Gastrocnemius medialis (tissue), 4 donors: Measurements from ENCODE around the gene EXOC2.

ENCODE experiments used
- POLR2A ChIP-seq, 2 donors: fragments of 450-650 bp; IDR thresholded peaks; one replicate each; pipeline ENCODE4 v1.6.1; 2017; ENCODE audit warnings: antibody characterized with exemption in 2 of 2, mild to moderate bottlenecking in 2 of 2, moderate library complexity in 2 of 2
- TF ChIP-seq, protein P1 (sequence below), 5 experiments: fragments of 450-650 bp in 3 of 5; fragments of 200-600 bp in 2 of 5; sonication (generic) in 2 of 5; IDR thresholded peaks in 4 of 5; conservative IDR thresholded peaks in 1 of 5; 1 replicate in 4 of 5; 2 replicates in 1 of 5; pipeline ENCODE4 v1.5.1; 2016 to 2019; ENCODE audit warnings: antibody characterized with exemption in 5 of 5, mild to moderate bottlenecking in 3 of 5, moderate library complexity in 3 of 5

DNA sequence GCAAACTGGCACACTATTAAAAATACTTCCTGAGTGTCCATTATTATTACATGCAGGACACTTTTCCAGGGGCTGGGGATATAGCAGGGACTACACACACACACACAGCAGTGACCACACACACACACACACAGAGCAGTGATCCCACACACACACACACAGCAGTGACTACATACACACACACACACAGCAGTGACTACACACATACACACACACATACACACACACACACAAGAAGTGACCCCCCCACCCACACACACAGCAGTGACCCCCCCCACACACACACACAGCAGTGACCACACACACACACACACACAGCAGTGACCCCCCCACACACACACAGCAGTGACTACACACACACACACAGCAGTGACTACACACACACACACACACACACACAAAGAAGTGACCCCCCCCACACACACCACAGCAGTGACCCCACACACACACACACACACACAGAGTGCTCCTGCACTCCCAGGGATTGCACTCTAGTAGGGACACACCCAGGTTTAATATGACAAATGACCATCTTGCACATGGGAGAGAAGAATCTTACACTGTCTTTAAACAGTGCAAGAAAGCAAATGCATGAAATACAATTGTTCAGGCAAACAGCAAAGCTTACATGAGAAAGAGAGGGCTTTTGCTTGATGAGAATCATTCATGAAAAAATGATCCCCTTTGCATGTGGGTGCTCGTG, 185.9 kb downstream of the EXOC2 start:
- TF ChIP-seq, protein P1, sequence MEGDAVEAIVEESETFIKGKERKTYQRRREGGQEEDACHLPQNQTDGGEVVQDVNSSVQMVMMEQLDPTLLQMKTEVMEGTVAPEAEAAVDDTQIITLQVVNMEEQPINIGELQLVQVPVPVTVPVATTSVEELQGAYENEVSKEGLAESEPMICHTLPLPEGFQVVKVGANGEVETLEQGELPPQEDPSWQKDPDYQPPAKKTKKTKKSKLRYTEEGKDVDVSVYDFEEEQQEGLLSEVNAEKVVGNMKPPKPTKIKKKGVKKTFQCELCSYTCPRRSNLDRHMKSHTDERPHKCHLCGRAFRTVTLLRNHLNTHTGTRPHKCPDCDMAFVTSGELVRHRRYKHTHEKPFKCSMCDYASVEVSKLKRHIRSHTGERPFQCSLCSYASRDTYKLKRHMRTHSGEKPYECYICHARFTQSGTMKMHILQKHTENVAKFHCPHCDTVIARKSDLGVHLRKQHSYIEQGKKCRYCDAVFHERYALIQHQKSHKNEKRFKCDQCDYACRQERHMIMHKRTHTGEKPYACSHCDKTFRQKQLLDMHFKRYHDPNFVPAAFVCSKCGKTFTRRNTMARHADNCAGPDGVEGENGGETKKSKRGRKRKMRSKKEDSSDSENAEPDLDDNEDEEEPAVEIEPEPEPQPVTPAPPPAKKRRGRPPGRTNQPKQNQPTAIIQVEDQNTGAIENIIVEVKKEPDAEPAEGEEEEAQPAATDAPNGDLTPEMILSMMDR (IDR thresholded peaks at IDR 0.05 in 4 of 5, conservative IDR thresholded peaks at IDR 0.05 in 1 of 5), result no peak
- no peak for TF ChIP-seq POLR2A (IDR thresholded peaks at IDR 0.05)
